Liver (tissue), 9 donors: ENCODE results near the gene MISP3. TPM values are rescaled to one million over a fixed set of nuclear protein-coding genes. Genes with fewer than 3 reads are reported as not detected.

ENCODE experiments used
- DNase-seq: peaks from one replicate; pipeline ENCODE4 v3.0.0-alpha.2; 2017; ENCODE audit warnings: low spot score
- H3K27ac ChIP-seq, 2 donors: one replicate each; pipeline ENCODE4 v1.7.0; 2013; ENCODE audit warnings: inconsistent platforms in 2 of 2, low read length in 2 of 2, control low read depth in 1 of 2, low read depth in 1 of 2, mild to moderate bottlenecking in 1 of 2
- H3K27me3 ChIP-seq, 4 donors: one replicate each; pipeline versions ENCODE4 v1.6.1 to v1.7.0; 2013; ENCODE audit warnings: low read length in 3 of 4, inconsistent platforms in 1 of 4, mild to moderate bottlenecking in 1 of 4, moderate library complexity in 1 of 4; ENCODE audit not compliant: control insufficient read depth in 4 of 4, insufficient read depth in 4 of 4
- H3K36me3 ChIP-seq, 4 donors: one replicate each; pipeline versions ENCODE4 v1.6.1 to v1.7.0; 2013; ENCODE audit warnings: low read length in 3 of 4, mild to moderate bottlenecking in 3 of 4, low read depth in 1 of 4, moderate library complexity in 1 of 4; ENCODE audit not compliant: control insufficient read depth in 4 of 4, insufficient read depth in 3 of 4
- H3K4me1 ChIP-seq, 4 donors: one replicate each; pipeline versions ENCODE4 v1.6.1 to v1.7.0; 2013; ENCODE audit warnings: low read length in 3 of 4, mild to moderate bottlenecking in 3 of 4, moderate library complexity in 1 of 4; ENCODE audit not compliant: control insufficient read depth in 4 of 4, insufficient read depth in 4 of 4
- H3K4me3 ChIP-seq, 3 donors: one replicate each; pipeline versions ENCODE4 v1.6.1 to v1.7.0; 2013; ENCODE audit warnings: low read length in 3 of 3, control low read depth in 1 of 3, low read depth in 1 of 3, mild to moderate bottlenecking in 1 of 3
- H3K9ac ChIP-seq, 2 donors: one replicate each; pipeline ENCODE4 v1.7.0; 2013; ENCODE audit warnings: low read length in 2 of 2, mild to moderate bottlenecking in 2 of 2, moderate library complexity in 2 of 2, control low read depth in 1 of 2, low read depth in 1 of 2
- H3K9me3 ChIP-seq, 4 donors: one replicate each; pipeline versions ENCODE4 v1.6.1 to v1.7.0; 2013; ENCODE audit warnings: low read length in 3 of 4; ENCODE audit not compliant: control insufficient read depth in 4 of 4
- ATF3 ChIP-seq: IDR thresholded peaks from 2 replicates; pipeline ENCODE4 v1.6.1; 2016; ENCODE audit warnings: antibody characterized with exemption
- CTCF ChIP-seq: fragments of 150-350 bp; IDR thresholded peaks from 2 replicates; pipeline ENCODE4 v1.5.1; 2017; ENCODE audit warnings: improper control_type of control experiment, low read depth, low read length; ENCODE audit not compliant: missing input control
- FOXA1 ChIP-seq: IDR thresholded peaks from 2 replicates; pipeline ENCODE4 v1.6.1; 2016; ENCODE audit warnings: antibody characterized with exemption
- FOXA2 ChIP-seq: IDR thresholded peaks from 2 replicates; pipeline ENCODE4 v1.6.1; 2016; ENCODE audit warnings: antibody characterized with exemption
- GABPA ChIP-seq, 2 donors: IDR thresholded peaks in 1 of 2; conservative IDR thresholded peaks in 1 of 2; 2 replicates each; pipeline ENCODE4 v1.6.1; 2016; ENCODE audit warnings: antibody characterized with exemption in 2 of 2, mild to moderate bottlenecking in 1 of 2, moderate library complexity in 1 of 2
- HNF4G ChIP-seq: IDR thresholded peaks from 2 replicates; pipeline ENCODE4 v1.6.1; 2016; ENCODE audit warnings: antibody characterized with exemption
- JUND ChIP-seq, 2 donors: IDR thresholded peaks; 2 replicates each; pipeline ENCODE4 v1.6.1; 2016; ENCODE audit warnings: antibody characterized with exemption in 2 of 2
- MAX ChIP-seq: IDR thresholded peaks from 2 replicates; pipeline ENCODE4 v1.6.1; 2016; ENCODE audit warnings: antibody characterized with exemption
- RAD21 ChIP-seq, 2 donors: IDR thresholded peaks; 2 replicates each; pipeline ENCODE4 v1.6.1; 2016; ENCODE audit warnings: antibody characterized with exemption in 2 of 2, mild to moderate bottlenecking in 2 of 2
- REST ChIP-seq: IDR thresholded peaks from 2 replicates; pipeline ENCODE4 v1.6.1; 2016; ENCODE audit warnings: antibody characterized with exemption, mild to moderate bottlenecking
- RXRA ChIP-seq, 2 donors: IDR thresholded peaks; 2 replicates each; pipeline ENCODE4 v1.6.1; 2017 to 2018; ENCODE audit warnings: antibody characterized with exemption in 2 of 2, mild to moderate bottlenecking in 1 of 2
- SP1 ChIP-seq: IDR thresholded peaks from 2 replicates; pipeline ENCODE4 v1.6.1; 2018; ENCODE audit warnings: antibody characterized with exemption, mild to moderate bottlenecking
- TAF1 ChIP-seq: conservative IDR thresholded peaks from 2 replicates; pipeline ENCODE4 v1.6.1; 2016; ENCODE audit warnings: antibody characterized with exemption, mild to moderate bottlenecking
- YY1 ChIP-seq: IDR thresholded peaks from 2 replicates; pipeline ENCODE4 v1.6.1; 2016; ENCODE audit warnings: antibody characterized with exemption, mild to moderate bottlenecking
- ZBTB33 ChIP-seq: IDR thresholded peaks from 2 replicates; pipeline ENCODE4 v1.6.1; 2016; ENCODE audit warnings: antibody characterized with exemption
- WGBS: extraction: QIAGEN DNeasy Blood & Tissue Kit; methylation state at CpG from one replicate; pipeline ENCODE4 v1.1.7; 2013; 5-methylcytosine and 5-hydroxymethylcytosine counted together
- polyA plus RNA-seq, 2 donors: library from polyadenylated mRNA; stranded (reverse) in 1 of 2; unstranded in 1 of 2; fragments of 200-250 nt in 1 of 2; fragments of >200 nt in 1 of 2; fragmentation: Nextera tagmentation in 1 of 2; extraction: Ambion mirVana in 1 of 2; gene quantifications; one replicate each; pipeline versions ENCODE4 v1.2.1 to v1.2.3, GENCODE V29; 2013 to 2015
- total RNA-seq, 2 donors: library from RNA; depleted of rRNA; stranded (reverse); fragments of >200 nt; gene quantifications; one replicate each; pipeline ENCODE4 v1.2.3, GENCODE V29; 2014
- donor health status: healthy.
- donor health status: healthy.
- donor health status: healthy.
- donor health status: healthy.
- donor health status: healthy.

The MISP3 gene
- total and polyA plus RNA-seq, 4 donors, result 0.28 to 3.9 (median 2.8) TPM

GRCh38 chr19:14085309-14085995 lies 12.9 kb downstream of the MISP3 start, which contains the start of gene C19orf67:
Gene C19orf67 (minus strand): TSS chr19:14085783. CDS start chr19:14085627, 156 bp downstream.
- no peak for DNase-seq
- 40% methylated on average over 54 of the region's 54 CpGs for WGBS
- TF ChIP-seq REST (no peak), MAX (no peak), CTCF (no peak)
- no peaks in the 10 kb centered on the region for H3K9me3 ChIP-seq
- H3K36me3 ChIP-seq, result peaks cover 0 to 3% (median under 1%) of the 10 kb centered on the region in 4 donors
- H3K4me3 ChIP-seq, result no peak within 1 kb of the TSS
- peaks cover 5 to 31% (median 14%) of the 10 kb centered on the region in 4 donors for H3K4me1 ChIP-seq
- H3K27ac ChIP-seq, result no peak within 1 kb of the TSS
- no peak within 1 kb of the TSS for H3K9ac ChIP-seq
- H3K27me3 ChIP-seq, result no peaks in the 10 kb centered on the region

GRCh38 chr19:14086098-14086497 lies 13.5 kb downstream of the MISP3 start:
- Histone ChIP-seq H3K27me3 (no peaks in the 10 kb centered on the region), H3K9me3 (no peaks in the 10 kb centered on the region), H3K4me1 (peaks cover 5 to 30% (median 13%) of the 10 kb centered on the region in 4 donors), H3K36me3 (peaks cover 0 to 3% (median under 1%) of the 10 kb centered on the region in 4 donors), H3K27ac (no peak overlapping the region), H3K4me3 (no peak overlapping the region), H3K9ac (no peak overlapping the region)
- WGBS, result 77% methylated on average over 5 of the region's 5 CpGs
- no peak for DNase-seq
- TF ChIP-seq ATF3, result no peak
- TF ChIP-seq FOXA2, result no peak
- TF ChIP-seq TAF1, result no peak
- no peak for TF ChIP-seq FOXA1
- no peak for TF ChIP-seq GABPA (IDR thresholded peaks at IDR 0.05 in 1 of 2, conservative IDR thresholded peaks at IDR 0.05 in 1 of 2)
- no peak for TF ChIP-seq HNF4G
- TF ChIP-seq ZBTB33, result no peak
- TF ChIP-seq RAD21 (IDR thresholded peaks at IDR 0.05), result no peak
- no peak for TF ChIP-seq REST
- no peak for TF ChIP-seq SP1
- no peak for TF ChIP-seq MAX
- TF ChIP-seq RXRA (IDR thresholded peaks at IDR 0.05), result no peak
- no peak for TF ChIP-seq CTCF
- TF ChIP-seq JUND (IDR thresholded peaks at IDR 0.05), result no peak
- no peak for TF ChIP-seq YY1
